Brain microvascular endothelial cell (primary cell): Measurements from ENCODE around the gene DIS3L2.
A peak's percentile ranks its signal among the peaks of the same experiment; 100 is the strongest.
"Not testable (repeated sequence)": the region's sequence is repeated elsewhere in the genome, so short reads cannot be mapped to it uniquely, and the experiment has no call there.

ENCODE experiments used
- DNase-seq: peaks from one replicate; pipeline ENCODE4 v3.0.0-alpha.2; 2020
- H3K27ac ChIP-seq: fragments of 250-450 bp; sonication (Bioruptor Pico); 2 replicates; pipeline ENCODE4 v1.5.1; 2020; ENCODE audit warnings: mild to moderate bottlenecking, moderate library complexity
- H3K27me3 ChIP-seq: fragments of 250-450 bp; sonication (Bioruptor Pico); replicated peaks from 2 replicates; pipeline ENCODE4 v1.5.1; 2020; ENCODE audit warnings: mild to moderate bottlenecking
- H3K36me3 ChIP-seq: fragments of 250-450 bp; sonication (Bioruptor Pico); replicated peaks from 2 replicates; pipeline ENCODE4 v1.5.1; 2020; ENCODE audit warnings: mild to moderate bottlenecking
- H3K4me3 ChIP-seq: 2 replicates; pipeline ENCODE4 v1.5.1; 2011; ENCODE audit warnings: low read depth, mild to moderate bottlenecking, control low read depth, low read length, moderate library complexity
- CTCF ChIP-seq: IDR thresholded peaks from 2 replicates; pipeline ENCODE4 v1.5.1; 2011; ENCODE audit warnings: low read depth, mild to moderate bottlenecking, moderate library complexity, low read length, control low read depth, inconsistent platforms; ENCODE audit errors: missing control alignments
- in situ Hi-C: cut with HindIII; loops from 2 replicates; pipeline ENCODE4 v1.10.0; 2017; ENCODE audit warnings: low sequenced_read_pairs, low pct_ligation_motif_present

Gene DIS3L2

GRCh38 chr2:232323328-232323650 lies 361.8 kb downstream of the DIS3L2 start:
- in situ Hi-C loops: no loop called here
- no peak overlapping the region for H3K27ac ChIP-seq
- H3K4me3 ChIP-seq: no peak overlapping the region
- H3K36me3 ChIP-seq: no peaks in the 10 kb centered on the region
- H3K27me3 ChIP-seq: no peaks in the 10 kb centered on the region
- no peak for DNase-seq
- no peak for TF ChIP-seq CTCF

- H3K4me3 ChIP-seq, DNase-seq, H3K27ac ChIP-seq, in situ Hi-C loops, H3K27me3 ChIP-seq, H3K36me3 ChIP-seq: not testable (repeated sequence)
Observed at GRCh38 chr2:232323967-232324366, 362.5 kb downstream of the DIS3L2 start.

DNA sequence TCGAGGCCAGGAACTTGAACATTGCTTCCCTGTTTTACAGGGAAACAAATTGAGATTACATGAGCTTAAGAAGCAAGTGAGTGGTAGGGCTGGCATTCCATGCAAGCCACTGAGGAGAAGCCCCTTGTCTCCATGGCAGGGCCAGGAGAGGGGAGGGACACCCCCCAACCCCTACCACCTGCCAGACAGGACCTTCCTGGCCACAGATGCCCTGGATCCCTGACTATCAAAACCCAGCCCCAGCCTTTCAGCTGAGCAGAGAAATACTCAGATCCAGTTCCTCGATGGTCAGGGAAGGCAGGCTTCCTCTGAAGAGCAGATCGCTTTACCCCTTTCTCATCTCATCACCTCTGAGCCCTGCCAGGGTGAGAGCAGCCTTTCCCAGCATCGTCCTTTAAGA lies 363.3 kb downstream of the DIS3L2 start:
- no peaks in the 10 kb centered on the region for H3K27me3 ChIP-seq
- DNase-seq: no peak
- H3K27ac ChIP-seq: no peak overlapping the region
- in situ Hi-C loops: no loop called here
- no peak for TF ChIP-seq CTCF
- no peak overlapping the region for H3K4me3 ChIP-seq
- no peaks in the 10 kb centered on the region for H3K36me3 ChIP-seq

- peak; percentile 46 for DNase-seq
- Histone ChIP-seq H3K27ac (no peak overlapping the region), H3K36me3 (no peaks in the 10 kb centered on the region), H3K4me3 (no peak overlapping the region), H3K27me3 (no peaks in the 10 kb centered on the region)
- in situ Hi-C loops: no loop called here
- peak; percentile 60 for TF ChIP-seq CTCF
Observed at GRCh38 chr2:232325324-232326273, 364.1 kb downstream of the DIS3L2 start.

- DNase-seq, in situ Hi-C loops: not testable (repeated sequence)
Observed at GRCh38 chr2:232326274-232327104, 365.0 kb downstream of the DIS3L2 start.

DNA sequence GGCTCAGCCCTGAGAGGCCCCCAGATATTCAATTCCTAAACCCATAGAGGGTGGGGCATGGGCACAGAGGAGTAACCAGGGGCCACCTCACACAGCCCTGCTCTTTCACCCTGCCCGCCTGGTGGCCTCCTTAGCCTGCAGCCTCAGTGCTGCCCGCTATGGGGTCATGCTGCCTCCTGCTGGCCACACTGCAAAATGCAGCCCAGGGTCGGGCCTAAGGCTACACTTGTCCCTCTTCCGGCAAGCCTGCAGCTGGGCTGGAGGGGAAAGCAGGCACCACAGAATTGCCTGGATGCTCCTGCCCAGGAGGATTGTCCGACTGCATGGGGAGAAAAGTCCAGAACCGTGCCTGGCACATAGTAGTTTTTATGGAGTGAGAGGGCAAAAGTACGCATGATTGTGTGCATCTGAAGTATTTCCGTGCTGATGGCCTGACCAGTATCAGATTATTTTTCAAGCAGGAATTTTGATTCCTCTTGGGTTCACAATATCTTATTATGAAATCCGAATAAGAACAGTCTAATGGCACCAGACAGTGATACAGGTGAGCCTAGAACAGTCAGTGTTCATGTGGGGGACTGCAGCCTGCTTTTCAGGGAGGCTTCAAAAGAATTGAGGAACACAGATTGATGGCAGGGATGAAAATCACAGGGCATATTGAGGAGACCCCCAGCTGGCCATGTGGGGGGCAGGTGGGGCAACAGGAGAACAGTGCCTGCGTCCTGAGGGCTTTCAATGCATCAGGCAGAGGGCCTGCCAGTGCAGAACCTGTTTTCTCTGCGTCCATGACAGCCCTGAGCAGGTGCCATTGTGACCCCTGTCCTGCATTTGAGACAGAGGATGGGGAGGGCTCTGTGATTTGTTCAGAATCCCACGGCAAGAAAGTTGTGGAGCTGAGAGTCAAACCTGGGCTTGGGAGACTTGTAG lies 365.9 kb downstream of the DIS3L2 start:
- H3K36me3 ChIP-seq: no peaks in the 10 kb centered on the region
- peak; percentile 85 for TF ChIP-seq CTCF
- H3K27ac ChIP-seq: no peak overlapping the region
- H3K4me3 ChIP-seq: no peak overlapping the region
- no peaks in the 10 kb centered on the region for H3K27me3 ChIP-seq
- peak; percentile 64 for DNase-seq
- in situ Hi-C loops: no loop called here

More at GRCh38 chr2:232326274-232327104, 365.0 kb downstream of the DIS3L2 start:
- not testable (repeated sequence) for H3K36me3 ChIP-seq, H3K4me3 ChIP-seq, H3K27me3 ChIP-seq, H3K27ac ChIP-seq
